GM18870 (cell line): ENCODE measurements around the gene CARHSP1.
"Not testable (repeated sequence)": the region's sequence is repeated elsewhere in the genome, so short reads cannot be mapped to it uniquely, and the experiment has no call there.

ENCODE experiments used
- ATAC-seq: cut with Tn5 transposase; IDR thresholded peaks from one replicate; pipeline ENCODE4 v1.9.1; 2021; ENCODE audit warnings: moderate library complexity; ENCODE audit not compliant: unreplicated experiment

The CARHSP1 gene

GRCh38 chr16:8873866-8874195 is 5.0 kb upstream of the CARHSP1 start:
- ATAC-seq = not testable (repeated sequence)

- no peak for ATAC-seq
These were observed 4.4 kb upstream of the CARHSP1 start for GRCh38 chr16:8872967-8873865.

- no peak for ATAC-seq
These were observed 3.3 kb upstream of the CARHSP1 start for GRCh38 chr16:8872071-8872470.

GRCh38 chr16:8869988-8870241 is 1.1 kb upstream of the CARHSP1 start:
- not testable (repeated sequence) for ATAC-seq

- no peak for ATAC-seq
These were observed 594 bp upstream of the CARHSP1 start for GRCh38 chr16:8869212-8869987.

GRCh38 chr16:8867932-8868415 is 832 bp downstream of the CARHSP1 start:
- ATAC-seq = peak; percentile 8

- no peak for ATAC-seq
These were observed 1.4 kb downstream of the CARHSP1 start for GRCh38 chr16:8867216-8867931.

- no peak for ATAC-seq
These were observed 2.0 kb downstream of the CARHSP1 start for GRCh38 chr16:8866884-8867215.

GRCh38 chr16:8866118-8866883 is 2.5 kb downstream of the CARHSP1 start:
- ATAC-seq = no peak

GRCh38 chr16:8865145-8865882 is 3.5 kb downstream of the CARHSP1 start:
- ATAC-seq = no peak

- ATAC-seq = no peak
These were observed 4.2 kb downstream of the CARHSP1 start for GRCh38 chr16:8864480-8865110.

GRCh38 chr16:8863594-8864424 is 5.0 kb downstream of the CARHSP1 start:
- no peak for ATAC-seq

GRCh38 chr16:8862309-8863130 is 6.3 kb downstream of the CARHSP1 start:
- ATAC-seq = no peak

GRCh38 chr16:8861563-8862308 is 7.1 kb downstream of the CARHSP1 start:
- no peak for ATAC-seq

GRCh38 chr16:8859913-8860881 is 8.6 kb downstream of the CARHSP1 start:
- no peak for ATAC-seq
